ENCODE data around the gene LSM5.

The LSM5 gene

DNA sequence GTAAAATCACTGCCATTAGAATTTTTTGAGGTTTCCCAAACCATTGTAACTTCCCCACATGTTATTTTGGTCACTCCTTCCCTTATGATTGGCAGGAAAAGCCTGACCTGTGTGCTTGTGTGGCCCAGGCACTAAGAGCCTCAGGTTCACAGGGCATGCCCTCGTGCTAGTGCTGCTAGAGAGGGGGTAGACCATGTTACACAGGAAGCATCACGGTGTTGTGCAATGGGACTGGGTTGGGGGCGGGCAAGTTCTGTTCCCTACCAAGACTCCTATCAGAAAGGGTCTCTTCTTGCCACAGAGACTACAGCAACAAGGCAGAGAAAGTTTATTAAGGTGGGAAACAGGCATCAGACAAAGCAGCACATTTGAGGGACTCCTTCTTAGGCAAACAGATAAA, 32.2 kb downstream of the LSM5 start:
- DNase-seq: no peak

DNA sequence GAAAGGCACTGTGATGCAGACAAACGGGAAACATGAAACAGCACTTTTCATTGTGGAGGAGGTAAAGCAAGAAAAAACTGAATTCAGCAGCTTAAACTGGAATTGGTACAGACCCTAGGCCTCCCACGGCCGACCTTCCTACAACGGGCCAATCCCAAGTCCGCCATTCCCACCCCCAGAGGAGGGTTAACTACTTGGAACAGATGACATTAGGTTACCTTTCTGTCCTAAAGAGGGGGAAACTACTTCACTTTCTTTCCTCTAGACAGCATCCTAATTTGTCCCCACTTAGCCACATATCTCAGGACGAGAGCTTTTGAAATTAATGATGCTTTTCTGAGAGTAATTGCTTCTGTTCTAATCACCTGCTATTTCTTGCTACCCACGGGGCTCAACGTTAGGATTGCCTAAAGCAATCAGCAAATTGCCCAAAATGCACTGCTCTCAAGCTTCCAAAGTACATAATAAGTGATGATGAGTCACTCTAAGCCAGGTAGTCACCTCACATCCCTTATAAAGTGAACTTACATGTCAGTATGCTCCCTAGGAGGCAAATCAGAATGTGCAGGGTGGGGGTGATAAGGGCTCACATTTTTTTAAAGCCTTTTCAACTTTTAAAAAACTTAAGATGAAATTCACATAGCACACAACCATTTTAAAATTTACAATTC, 36.7 kb downstream of the LSM5 start:
- no peak for DNase-seq

DNA sequence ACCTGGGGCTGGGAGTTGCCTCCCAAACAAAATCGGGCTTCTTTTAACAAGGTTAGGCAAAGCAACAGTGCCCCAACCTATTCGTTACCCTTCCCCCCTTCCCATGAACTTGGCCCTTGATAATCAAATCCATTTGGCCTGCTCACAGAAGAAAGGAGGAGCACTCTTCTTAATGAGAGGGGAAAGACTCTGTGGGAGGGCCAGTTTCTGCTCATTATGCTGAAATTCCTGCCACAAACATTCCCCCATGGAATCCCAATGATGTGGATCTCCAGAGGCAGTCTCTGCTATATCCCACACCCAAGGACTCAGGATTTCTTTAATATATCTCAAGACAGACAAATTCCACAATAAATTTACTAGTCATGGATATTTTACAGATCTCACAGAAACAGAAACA, 43.0 kb downstream of the LSM5 start:
- DNase-seq: no peak

DNA sequence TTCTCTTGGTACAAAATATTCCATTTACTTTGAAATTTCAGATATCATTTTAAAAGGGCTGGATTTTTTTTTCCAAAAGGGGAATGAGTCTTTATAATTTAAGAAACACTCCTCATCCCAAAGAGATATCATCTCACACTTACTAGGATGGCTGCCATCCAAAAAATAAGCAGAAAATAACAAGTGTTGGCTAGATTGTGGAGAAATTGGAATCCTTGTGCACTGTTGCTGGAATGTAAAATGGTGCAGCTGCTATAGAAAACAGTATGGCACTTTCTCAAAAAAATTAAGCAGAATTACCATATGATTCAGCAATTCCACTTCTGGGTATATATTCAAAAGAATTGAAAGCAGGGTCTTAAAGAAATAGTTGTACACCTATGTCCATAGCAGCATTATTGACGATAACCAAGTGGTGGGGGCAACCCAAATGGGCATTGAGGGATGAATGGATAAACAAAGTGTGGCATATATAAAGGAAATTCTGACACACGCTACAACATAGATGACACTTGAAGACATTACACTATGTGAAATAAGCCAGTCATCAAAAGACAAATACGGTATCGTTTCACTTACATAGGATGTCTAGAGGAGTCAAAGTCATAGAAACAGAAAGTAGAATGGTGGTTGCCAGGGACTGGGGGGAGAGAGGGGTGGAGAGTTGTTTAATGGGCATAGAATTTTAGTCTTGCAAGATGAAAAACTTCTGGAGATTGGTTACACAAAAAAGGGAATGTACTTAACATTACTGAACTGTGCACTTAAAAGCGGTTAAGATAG, 53.8 kb downstream of the LSM5 start:
- DNase-seq: no peak
